Kidney (tissue), 14 donors: Measurements from ENCODE around the gene LRRC28. TPM values are rescaled to one million over a fixed set of nuclear protein-coding genes. Genes with fewer than 3 reads are reported as not detected.

Experiments
- DNase-seq, 5 donors: peaks; one replicate each; pipeline ENCODE4 v3.0.0-alpha.2; 2013 to 2020
- FAIRE-seq: peaks from 2 replicates; lab custom pipeline; 2012; peaks lifted over from hg19 to GRCh38; lab: Jason Lieb, UNC
- H3K27ac ChIP-seq, 2 donors: one replicate each; pipeline ENCODE4 v1.7.0; 2013; ENCODE audit warnings: low read depth in 2 of 2, low read length in 2 of 2, inconsistent platforms in 1 of 2
- H3K27me3 ChIP-seq: one replicate; pipeline ENCODE4 v1.7.1; 2013; ENCODE audit warnings: low read length, inconsistent platforms; ENCODE audit not compliant: control insufficient read depth, insufficient read depth
- H3K36me3 ChIP-seq, 3 donors: one replicate each; pipeline versions ENCODE4 v1.7.0 to v1.7.1; 2013; ENCODE audit warnings: low read length in 3 of 3, control low read depth in 1 of 3, inconsistent platforms in 1 of 3; ENCODE audit not compliant: insufficient read depth in 3 of 3, control insufficient read depth in 2 of 3
- H3K4me1 ChIP-seq, 3 donors: one replicate each; pipeline versions ENCODE4 v1.7.0 to v1.7.1; 2013; ENCODE audit warnings: low read length in 3 of 3, inconsistent platforms in 1 of 3, low read depth in 1 of 3; ENCODE audit not compliant: control insufficient read depth in 2 of 3, insufficient read depth in 2 of 3
- H3K4me3 ChIP-seq, 3 donors: one replicate each; pipeline versions ENCODE4 v1.7.0 to v1.8.1; 2013; ENCODE audit warnings: low read length in 3 of 3, control low read depth in 1 of 3, inconsistent platforms in 1 of 3
- H3K9ac ChIP-seq, 3 donors: one replicate each; pipeline versions ENCODE4 v1.7.0 to v1.7.1; 2013; ENCODE audit warnings: low read length in 3 of 3, control low read depth in 1 of 3, inconsistent platforms in 1 of 3
- H3K9me3 ChIP-seq, 3 donors: one replicate each; pipeline versions ENCODE4 v1.7.0 to v1.7.1; 2013; ENCODE audit warnings: low read length in 3 of 3, control low read depth in 1 of 3, inconsistent platforms in 1 of 3; ENCODE audit not compliant: control insufficient read depth in 2 of 3, insufficient read depth in 1 of 3
- CTCF ChIP-seq: IDR thresholded peaks from 3 replicates; pipeline ENCODE4 v1.5.1; 2012; ENCODE audit warnings: mild to moderate bottlenecking, moderate library complexity, borderline replicate concordance; ENCODE audit not compliant: insufficient read depth; ENCODE audit errors: extremely low read depth
- intact Hi-C: fragments of 100-400 bp; cut with DNase I; formaldehyde crosslinking; loops from one replicate; pipeline ENCODE4 v1.11.1; 2022
- polyA plus RNA-seq: library from polyadenylated mRNA; stranded (reverse); fragments of 350-450 nt; fragmentation: Illumina TruSeq; extraction: RNeasy Lipid Tissue Mini Kit (QIAGEN cat#74804); gene quantifications from one replicate; pipeline ENCODE4 v1.2.3, GENCODE V29; 2014; ENCODE audit warnings: low read depth, low replicate concordance; ENCODE audit not compliant: insufficient read depth
- total RNA-seq: library from RNA; stranded (reverse); fragmentation: NEBNext Ultra II Directional; extraction: Animal tissue kit (Norgen Biotek cat#: 25700); gene quantifications from one replicate; pipeline ENCODE4 v1.2.1, GENCODE V29; 2021
- donor health status: control.
- donor health status: control.
- donor health status: control.
- donor health status: control.
- donor health status: control.
- donor health status: DM: yes; HTN: yes; CAD: no.
- donor health status: Normal renal cell carcinoma (clear cell type).

The LRRC28 gene
- total and polyA plus RNA-seq, 2 donors from 2014 or later, result 25.5 to 34.7 TPM

GRCh38 chr15:99345832-99346462 is 94.7 kb downstream of the LRRC28 start:
- peaks cover 0 to 7% (median 0%) of the 10 kb centered on the region in 3 donors for H3K4me1 ChIP-seq
- TF ChIP-seq CTCF, result no peak
- H3K4me3 ChIP-seq, result no peak overlapping the region
- no peak overlapping the region for H3K27ac ChIP-seq
- no peak overlapping the region for H3K9ac ChIP-seq
- no peak for FAIRE-seq
- no peaks in the 10 kb centered on the region for H3K36me3 ChIP-seq
- peak in 2 of 5 donors; percentile 16 to 23 for DNase-seq
- no peaks in the 10 kb centered on the region for H3K27me3 ChIP-seq
- no peaks in the 10 kb centered on the region for H3K9me3 ChIP-seq
- intact Hi-C loops, result no loop called here

GRCh38 chr15:99347574-99347973 is 96.3 kb downstream of the LRRC28 start:
- H3K4me1 ChIP-seq, result no peaks in the 10 kb centered on the region
- no peaks in the 10 kb centered on the region for H3K27me3 ChIP-seq
- no peaks in the 10 kb centered on the region for H3K9me3 ChIP-seq
- TF ChIP-seq CTCF, result no peak
- no peak overlapping the region for H3K9ac ChIP-seq
- DNase-seq (no peak), FAIRE-seq (no peak)
- H3K36me3 ChIP-seq, result no peaks in the 10 kb centered on the region
- intact Hi-C loops, result no loop called here
- no peak overlapping the region for H3K27ac ChIP-seq
- no peak overlapping the region for H3K4me3 ChIP-seq

GRCh38 chr15:99348412-99348811 is 97.1 kb downstream of the LRRC28 start:
- FAIRE-seq, result no peak
- Histone ChIP-seq H3K27me3 (no peaks in the 10 kb centered on the region), H3K27ac (no peak overlapping the region), H3K4me1 (no peaks in the 10 kb centered on the region), H3K36me3 (no peaks in the 10 kb centered on the region), H3K9me3 (no peaks in the 10 kb centered on the region), H3K9ac (no peak overlapping the region), H3K4me3 (no peak overlapping the region)
- DNase-seq, result no peak
- TF ChIP-seq CTCF, result no peak
- intact Hi-C loops, result no loop called here

GRCh38 chr15:99350408-99350807 is 99.1 kb downstream of the LRRC28 start:
- no peaks in the 10 kb centered on the region for H3K4me1 ChIP-seq
- H3K27me3 ChIP-seq, result no peaks in the 10 kb centered on the region
- H3K36me3 ChIP-seq, result no peaks in the 10 kb centered on the region
- no peak overlapping the region for H3K9ac ChIP-seq
- TF ChIP-seq CTCF, result no peak
- no peaks in the 10 kb centered on the region for H3K9me3 ChIP-seq
- no peak overlapping the region for H3K27ac ChIP-seq
- FAIRE-seq (no peak), DNase-seq (no peak)
- intact Hi-C loops, result no loop called here
- H3K4me3 ChIP-seq, result no peak overlapping the region
